ENCODE results near the gene ULBP1.
"Not testable (repeated sequence)": the region's sequence is repeated elsewhere in the genome, so short reads cannot be mapped to it uniquely, and the experiment has no call there.

Gene ULBP1

GRCh38 chr6:149985481-149985937 is 21.8 kb downstream of the ULBP1 start:
- TF ChIP-seq CTCF (conservative IDR thresholded peaks at IDR 0.05) (no peak), ZFX (IDR thresholded peaks at IDR 0.05) (no peak)
- H3K27ac ChIP-seq = no peak overlapping the region

GRCh38 chr6:149987602-149988107 is 23.9 kb downstream of the ULBP1 start:
- TF ChIP-seq CTCF (conservative IDR thresholded peaks at IDR 0.05) = no peak
- no peak for TF ChIP-seq ZFX (IDR thresholded peaks at IDR 0.05)
- H3K27ac ChIP-seq = no peak overlapping the region

- H3K27ac ChIP-seq = no peak overlapping the region
- TF ChIP-seq CTCF (conservative IDR thresholded peaks at IDR 0.05) (no peak), ZFX (IDR thresholded peaks at IDR 0.05) (no peak)
These were observed 25.0 kb downstream of the ULBP1 start for GRCh38 chr6:149988550-149989346.

GRCh38 chr6:149990212-149990660 is 26.5 kb downstream of the ULBP1 start:
- TF ChIP-seq CTCF (conservative IDR thresholded peaks at IDR 0.05) = no peak
- no peak for TF ChIP-seq ZFX (IDR thresholded peaks at IDR 0.05)
- H3K27ac ChIP-seq = no peak overlapping the region

- TF ChIP-seq ZFX (IDR thresholded peaks at IDR 0.05) = no peak
- TF ChIP-seq CTCF (conservative IDR thresholded peaks at IDR 0.05) = no peak
- H3K27ac ChIP-seq = no peak overlapping the region
These were observed 27.1 kb downstream of the ULBP1 start for GRCh38 chr6:149990661-149991471.

- not testable (repeated sequence) for H3K27ac ChIP-seq
These were observed 27.7 kb downstream of the ULBP1 start for GRCh38 chr6:149991472-149991795.

GRCh38 chr6:149991838-149992237 is 28.1 kb downstream of the ULBP1 start:
- no peak for TF ChIP-seq ZFX (IDR thresholded peaks at IDR 0.05)
- TF ChIP-seq CTCF (conservative IDR thresholded peaks at IDR 0.05) = no peak
- H3K27ac ChIP-seq = no peak overlapping the region
